Smooth muscle cell of the brain vasculature (primary cell): Measurements from ENCODE around the gene PFDN1.

Source experiments
- DNase-seq: peaks from one replicate; pipeline ENCODE4 v3.0.0-alpha.2; 2012; ENCODE audit warnings: low read depth, low spot score

Gene PFDN1

DNA sequence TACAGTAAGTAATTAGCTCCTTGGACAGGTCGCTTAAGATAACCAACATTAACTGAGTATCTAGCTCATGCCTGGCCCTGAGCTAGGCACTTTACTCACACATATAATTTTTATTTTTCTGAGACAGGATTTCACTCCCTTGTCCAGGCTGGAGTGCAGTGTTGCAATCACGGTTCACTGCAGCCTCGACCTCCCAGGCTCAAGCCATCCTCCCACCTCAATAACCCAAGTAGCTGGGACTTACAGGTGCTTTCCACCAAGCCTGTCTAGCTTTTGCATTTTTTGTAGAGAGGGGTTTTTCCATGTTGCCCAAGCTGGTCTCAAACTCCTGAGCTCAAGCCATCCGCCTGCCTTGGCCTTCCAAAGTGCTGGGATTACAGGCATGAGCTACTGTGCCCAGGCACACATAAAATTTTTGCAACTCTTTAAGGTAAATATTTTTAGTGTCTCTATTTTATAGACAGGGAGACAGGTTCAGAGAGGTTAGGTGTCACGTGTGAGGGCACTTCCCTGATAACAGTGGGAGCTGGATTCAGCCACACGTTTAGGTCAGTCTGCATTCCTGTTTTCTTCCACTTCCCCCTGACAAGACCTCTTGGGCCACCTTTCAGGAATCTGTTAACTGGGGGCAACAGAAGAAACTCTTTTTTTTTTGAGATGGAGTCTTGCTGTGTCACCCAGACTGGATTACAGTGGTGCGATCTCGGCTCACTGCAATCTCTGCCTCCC lies 25.3 kb upstream of the PFDN1 start:
- no peak for DNase-seq

GRCh38 chr5:140327589-140327988 lies 24.7 kb upstream of the PFDN1 start:
- no peak for DNase-seq

GRCh38 chr5:140325486-140325885 lies 22.6 kb upstream of the PFDN1 start:
- DNase-seq: no peak

DNA sequence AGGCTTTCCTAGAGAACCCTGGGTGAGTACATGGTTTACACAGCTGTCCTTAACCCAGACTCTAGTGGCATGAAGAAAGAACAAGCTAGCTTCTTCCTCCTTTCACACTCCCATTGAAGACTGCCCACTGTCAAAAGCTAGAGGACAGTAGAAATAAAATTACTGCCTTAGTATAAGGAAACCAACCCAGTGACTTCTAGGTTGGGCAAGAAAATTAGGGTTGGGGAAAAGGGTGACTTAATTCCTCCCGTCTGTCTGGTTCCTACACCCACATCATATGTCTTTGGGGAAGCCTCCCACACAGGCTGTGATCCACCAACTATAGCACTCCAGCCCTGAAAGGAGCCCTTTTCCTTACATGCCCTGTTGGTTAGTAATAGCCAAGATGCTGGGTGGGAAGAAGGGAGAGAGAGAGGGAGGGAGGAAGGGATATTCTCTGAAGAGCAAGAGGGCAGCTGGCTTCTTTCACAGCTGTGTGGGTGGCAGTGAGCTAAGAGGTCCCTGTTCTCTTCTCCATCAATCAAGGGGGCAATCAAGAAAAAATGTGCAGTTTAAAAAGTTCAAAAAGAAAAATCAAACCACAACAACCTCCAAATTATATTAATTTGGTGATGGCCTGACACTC lies 21.8 kb upstream of the PFDN1 start:
- DNase-seq: no peak

- DNase-seq: no peak
Observed at GRCh38 chr5:140324041-140324600, 21.2 kb upstream of the PFDN1 start.

GRCh38 chr5:140322751-140323731 lies 20.1 kb upstream of the PFDN1 start:
- DNase-seq: no peak

DNA sequence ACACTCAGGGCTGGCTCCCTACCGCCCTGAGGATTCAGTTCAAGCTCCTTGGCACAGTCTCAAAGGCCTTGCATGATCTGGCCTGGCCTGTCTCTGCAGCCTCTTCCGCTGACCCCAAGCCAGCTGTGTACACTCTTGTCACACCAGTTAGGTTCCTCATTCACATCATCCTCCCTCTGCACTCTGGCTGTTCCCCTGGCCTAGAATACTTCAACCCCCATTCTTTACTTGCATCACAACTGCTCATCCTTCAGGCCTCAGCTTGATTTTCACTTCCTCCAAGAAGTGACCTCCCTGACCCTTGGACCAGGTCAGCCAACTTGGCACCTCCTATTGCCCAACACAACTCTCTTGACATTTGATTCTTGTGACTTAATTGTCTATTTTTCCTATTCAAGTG lies 18.9 kb upstream of the PFDN1 start:
- no peak for DNase-seq

DNA sequence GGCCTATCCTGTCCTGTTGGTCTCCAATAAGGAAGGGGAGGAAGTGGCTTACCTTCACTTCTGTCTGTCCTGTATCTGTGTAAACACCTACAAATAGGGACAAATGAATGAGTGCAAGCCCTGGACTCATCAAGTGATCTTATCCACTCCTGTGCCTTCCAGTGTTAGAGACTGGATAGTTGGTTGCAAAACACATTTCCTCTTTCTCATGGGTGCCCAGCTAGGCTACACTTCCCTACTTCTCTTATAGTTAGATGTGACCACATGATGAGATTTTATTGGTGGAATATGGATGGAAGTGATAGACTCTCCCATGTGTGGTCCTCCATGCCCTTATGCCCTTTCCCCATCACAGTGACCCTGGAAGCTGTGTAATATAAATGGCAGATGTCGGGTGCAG lies 16.9 kb upstream of the PFDN1 start:
- no peak for DNase-seq

DNA sequence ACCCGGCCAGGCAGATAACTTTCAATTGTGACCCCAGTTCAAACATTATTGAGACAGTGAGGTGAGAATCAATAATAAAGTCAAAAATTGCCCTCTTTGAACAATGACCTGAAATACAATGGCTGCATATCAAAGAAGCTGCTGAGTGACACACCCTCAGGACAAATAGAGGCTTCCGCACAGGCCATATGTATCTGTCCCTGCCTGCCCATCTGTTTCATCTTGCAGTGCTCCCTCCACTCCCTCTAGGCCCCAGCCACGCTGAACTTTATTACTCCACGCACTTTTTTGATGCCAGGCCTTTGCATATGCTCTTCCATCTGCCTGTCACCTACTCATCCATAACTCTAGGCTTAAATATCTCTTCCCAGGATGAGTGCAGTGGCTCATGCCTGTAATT lies 15.9 kb upstream of the PFDN1 start:
- no peak for DNase-seq

DNA sequence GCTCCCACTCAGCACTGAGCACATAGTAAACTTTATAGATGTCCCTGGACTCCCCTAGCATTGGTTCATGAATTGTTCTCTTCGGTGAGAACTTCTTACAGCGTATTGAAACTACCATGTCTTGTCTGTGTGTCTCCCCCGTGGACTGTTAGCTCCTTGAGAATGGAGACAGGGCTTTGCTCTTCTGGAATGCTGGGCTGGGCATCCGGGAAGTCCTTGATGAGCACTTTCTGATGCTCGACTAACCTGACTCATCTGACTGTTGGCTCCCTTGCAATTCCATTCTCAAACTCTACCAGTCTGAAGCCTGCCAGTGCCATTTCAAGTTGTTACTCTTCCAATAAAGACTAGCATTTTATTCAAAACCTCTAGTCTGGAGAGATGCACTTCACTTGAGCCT lies 15.0 kb upstream of the PFDN1 start:
- DNase-seq: no peak

GRCh38 chr5:140312791-140313189 lies 9.9 kb upstream of the PFDN1 start:
- no peak for DNase-seq

DNA sequence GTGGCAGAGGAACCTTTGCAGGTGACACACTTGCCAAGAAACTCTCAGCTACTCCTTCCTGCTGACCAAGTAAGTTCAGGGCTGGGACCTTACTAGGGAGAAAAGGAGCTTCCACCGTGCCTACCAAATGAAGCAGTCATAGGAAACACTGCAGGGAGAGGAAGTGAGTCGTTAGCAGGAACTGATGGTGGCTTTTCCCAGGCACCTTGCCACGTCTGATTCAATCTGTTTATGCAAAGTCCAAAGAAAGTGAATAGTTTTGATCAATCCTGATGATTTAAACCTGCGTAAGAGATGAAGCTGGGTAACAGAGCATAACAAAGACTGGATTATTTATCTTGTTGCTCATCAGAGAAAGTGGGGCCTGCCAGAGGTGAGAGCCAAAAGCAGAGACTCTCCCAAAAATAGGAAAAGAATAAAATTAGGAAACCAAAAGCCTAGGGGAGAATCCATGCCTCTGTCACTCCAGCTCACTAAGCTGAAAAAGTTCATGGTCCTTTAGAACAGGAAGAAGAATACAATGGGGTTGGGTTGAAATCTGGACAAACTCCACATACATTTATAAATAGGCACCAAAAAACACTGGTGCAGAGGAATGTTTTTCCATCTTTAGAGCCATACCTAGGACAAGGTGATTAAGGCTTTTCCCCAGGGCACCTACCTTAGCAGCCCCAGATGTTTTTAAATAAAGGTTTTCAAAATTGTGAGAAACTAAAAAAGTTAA lies 9.3 kb upstream of the PFDN1 start:
- DNase-seq: no peak

- DNase-seq: no peak
Observed at GRCh38 chr5:140311011-140311467, 8.1 kb upstream of the PFDN1 start.

- no peak for DNase-seq
Observed at GRCh38 chr5:140310434-140310833, 7.5 kb upstream of the PFDN1 start.

- no peak for DNase-seq
Observed at GRCh38 chr5:140309706-140310249, 6.9 kb upstream of the PFDN1 start.

GRCh38 chr5:140305471-140305870 lies 2.6 kb upstream of the PFDN1 start:
- DNase-seq: no peak

DNA sequence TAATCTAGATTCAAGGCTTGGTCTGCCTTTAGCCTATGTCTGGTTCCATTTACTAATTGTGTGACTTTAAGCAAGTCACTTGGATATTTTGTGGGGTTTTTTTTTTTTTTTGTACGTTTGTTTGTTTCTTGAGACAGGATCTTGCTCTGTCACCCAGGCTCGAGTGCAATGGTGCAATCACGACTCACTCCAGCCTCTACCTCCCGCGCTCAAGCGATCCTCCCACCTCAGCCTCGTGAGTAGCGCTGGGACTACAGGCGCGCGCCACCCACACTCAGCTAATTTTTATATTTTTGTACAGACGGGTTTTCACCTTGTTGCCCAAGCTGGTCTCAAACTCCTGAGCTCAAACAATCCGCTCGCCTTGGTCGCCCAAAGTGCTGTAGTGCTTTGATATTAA lies 1.1 kb upstream of the PFDN1 start:
- DNase-seq: no peak

- no peak for DNase-seq
Observed at GRCh38 chr5:140301136-140301535, 1.8 kb downstream of the PFDN1 start.

DNA sequence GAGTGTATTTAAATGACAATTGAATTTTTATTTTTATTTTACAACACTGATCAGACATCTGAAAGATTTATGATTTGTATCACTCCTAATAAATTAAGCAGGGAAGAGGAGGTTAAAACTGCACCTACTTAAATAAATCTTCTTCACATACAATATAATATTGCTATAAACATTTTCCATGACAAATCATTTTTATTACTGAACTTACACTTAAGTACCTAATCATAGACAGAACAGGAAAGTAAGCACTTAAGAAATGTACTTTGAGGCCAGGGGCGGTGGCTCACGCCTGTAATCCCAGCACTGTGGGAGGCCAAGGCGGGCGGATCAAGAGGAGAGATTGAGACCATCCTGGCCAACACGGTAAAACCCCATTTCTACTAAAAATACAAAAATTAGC lies 3.8 kb downstream of the PFDN1 start:
- DNase-seq: no peak

DNA sequence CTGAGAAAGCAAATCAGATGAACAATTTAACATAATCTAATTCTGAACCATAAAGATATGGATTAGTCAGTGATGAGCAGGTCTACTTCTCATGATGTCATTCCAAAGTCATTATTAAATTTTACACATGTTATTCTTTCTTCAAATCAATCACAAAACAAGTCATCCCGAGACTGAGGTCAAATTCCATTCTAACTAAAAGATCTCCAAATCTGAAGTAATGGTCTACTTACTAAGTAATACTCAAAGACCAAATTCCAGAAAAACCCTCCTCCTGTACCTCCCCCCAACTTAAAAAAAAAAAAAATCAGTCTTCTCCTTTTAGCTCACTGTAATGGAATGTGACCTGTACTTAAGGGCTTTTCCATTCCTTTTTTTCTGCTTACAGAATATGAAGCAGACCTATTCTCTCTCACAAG lies 4.7 kb downstream of the PFDN1 start:
- no peak for DNase-seq

GRCh38 chr5:140297283-140297682 lies 5.6 kb downstream of the PFDN1 start:
- no peak for DNase-seq
